ENCODE measurements around the gene MYCN.
"Not testable (repeated sequence)": the region's sequence is repeated elsewhere in the genome, so short reads cannot be mapped to it uniquely, and the experiment has no call there.

The MYCN gene

DNA sequence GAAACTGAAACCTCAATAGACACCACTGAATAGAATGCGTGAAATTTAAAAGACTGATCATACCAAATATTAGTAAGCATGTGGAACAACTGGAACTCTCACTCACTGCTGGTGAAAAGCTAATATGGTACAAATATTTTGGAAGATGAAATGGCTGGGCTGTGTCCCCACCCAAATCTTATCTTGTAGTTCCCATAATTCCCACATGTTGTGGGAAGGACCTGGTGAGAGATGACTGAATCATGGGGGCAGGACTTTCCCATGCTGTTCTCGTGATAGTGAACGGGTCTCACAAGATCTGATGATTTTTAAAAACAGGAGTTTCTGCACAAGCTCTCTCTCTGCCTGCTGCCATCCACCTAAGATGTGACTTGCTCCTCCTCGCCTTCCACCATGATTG lies 32.0 kb upstream of the MYCN start:
- DNase-seq = no peak

DNA sequence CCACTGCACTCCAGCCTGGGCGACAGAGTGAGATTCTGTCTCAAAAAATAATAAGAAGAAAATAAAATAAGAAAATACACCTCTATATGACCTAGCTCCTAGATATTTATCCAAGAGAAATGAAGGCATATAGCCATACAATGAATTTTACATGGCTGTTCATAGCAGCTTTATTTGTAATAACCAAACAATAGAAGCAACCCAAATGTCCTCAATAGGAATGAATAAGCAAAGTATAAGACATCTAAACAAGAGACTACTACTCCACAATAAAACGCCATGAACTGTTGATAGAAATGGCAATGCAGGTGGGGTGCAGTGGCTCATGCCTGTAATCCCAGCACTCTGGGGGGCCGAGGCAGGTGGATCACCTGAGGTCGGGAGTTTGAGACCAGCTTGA lies 31.2 kb upstream of the MYCN start:
- no peak for DNase-seq

- DNase-seq = no peak
These were observed 30.6 kb upstream of the MYCN start for GRCh38 chr2:15909736-15910135.

- not testable (repeated sequence) for DNase-seq
These were observed 29.1 kb upstream of the MYCN start for GRCh38 chr2:15911270-15911669.

GRCh38 chr2:15911686-15912085 lies 28.7 kb upstream of the MYCN start:
- no peak for DNase-seq

DNA sequence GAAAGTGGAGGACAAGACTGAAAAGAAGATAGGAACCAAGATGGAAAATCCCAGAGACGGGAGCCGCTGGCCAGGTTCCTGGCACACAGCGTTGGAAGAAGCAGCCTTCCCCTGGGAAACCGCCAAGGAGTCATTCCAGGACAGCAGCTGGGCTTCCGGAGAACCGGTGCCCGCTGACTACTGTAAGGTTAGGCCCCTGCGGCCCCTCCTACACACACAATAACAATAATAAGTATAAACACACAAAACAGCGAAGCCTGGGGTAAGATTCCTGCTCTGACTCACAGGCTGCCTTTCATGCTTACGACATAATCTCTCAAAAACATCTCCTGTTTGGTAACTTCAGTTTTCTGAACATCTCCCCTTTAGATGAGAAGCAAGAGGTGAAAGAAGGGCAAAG lies 28.1 kb upstream of the MYCN start:
- no peak for DNase-seq

GRCh38 chr2:15913146-15913545 lies 27.2 kb upstream of the MYCN start:
- no peak for DNase-seq

DNA sequence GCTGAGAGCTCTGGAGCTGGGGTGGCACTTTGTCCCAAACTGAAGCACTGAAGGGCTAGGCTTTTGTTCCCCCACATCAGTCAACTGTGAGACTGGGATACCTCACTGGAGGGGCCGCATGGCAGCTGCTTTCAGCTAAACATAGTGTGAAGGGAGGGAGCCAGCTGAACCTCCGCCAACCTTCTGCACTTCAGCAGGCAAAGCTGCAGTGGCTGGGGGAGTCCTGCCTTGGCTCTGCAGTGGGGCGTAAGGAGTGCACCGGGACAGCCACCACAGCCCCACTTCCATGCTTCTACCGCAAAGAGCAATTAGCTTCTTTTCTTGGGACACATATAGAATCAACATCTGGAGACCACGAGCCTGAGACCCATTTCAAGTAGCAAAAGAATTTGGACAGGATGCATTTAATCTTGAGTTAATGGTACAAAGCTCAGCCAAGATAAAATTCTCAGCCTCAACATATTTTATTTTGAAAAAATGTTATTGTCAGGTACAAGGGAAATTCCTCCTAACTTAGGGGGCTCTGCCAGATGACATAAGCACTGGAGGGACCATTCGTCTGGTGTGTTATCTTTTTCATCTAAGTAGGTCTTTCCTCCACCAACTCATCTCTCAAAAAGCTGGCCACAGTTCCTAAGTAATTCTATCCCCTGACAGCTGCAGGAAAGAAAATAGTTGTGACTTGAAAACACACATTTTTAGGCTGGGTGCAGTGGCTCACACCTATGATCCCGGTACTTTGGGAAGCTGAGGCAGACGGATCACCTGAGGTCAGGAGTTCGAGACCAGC lies 25.6 kb upstream of the MYCN start:
- no peak for DNase-seq

GRCh38 chr2:15915546-15915945 lies 24.8 kb upstream of the MYCN start:
- DNase-seq = not testable (repeated sequence)

DNA sequence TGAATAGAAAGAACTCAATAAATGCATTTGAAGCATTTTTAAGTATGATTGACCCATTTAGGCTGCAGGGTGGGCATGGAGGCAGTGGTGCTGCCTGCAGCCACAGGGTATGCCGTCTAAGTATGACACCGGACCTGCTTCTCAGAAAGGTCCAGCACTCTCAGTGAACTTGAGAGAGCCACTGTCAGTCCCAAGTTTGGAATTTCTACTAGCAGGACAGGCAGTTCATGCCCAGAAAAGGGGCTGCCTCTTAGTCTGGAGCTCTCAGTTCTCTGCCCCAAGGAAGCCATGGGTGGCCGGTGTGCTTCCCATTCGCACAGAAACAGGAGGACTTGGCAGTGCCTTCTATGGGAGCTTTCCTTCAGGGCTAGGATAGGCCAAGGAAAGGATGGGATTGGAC lies 24.0 kb upstream of the MYCN start:
- DNase-seq = no peak

- DNase-seq = no peak
These were observed 21.5 kb upstream of the MYCN start for GRCh38 chr2:15918761-15919356.

DNA sequence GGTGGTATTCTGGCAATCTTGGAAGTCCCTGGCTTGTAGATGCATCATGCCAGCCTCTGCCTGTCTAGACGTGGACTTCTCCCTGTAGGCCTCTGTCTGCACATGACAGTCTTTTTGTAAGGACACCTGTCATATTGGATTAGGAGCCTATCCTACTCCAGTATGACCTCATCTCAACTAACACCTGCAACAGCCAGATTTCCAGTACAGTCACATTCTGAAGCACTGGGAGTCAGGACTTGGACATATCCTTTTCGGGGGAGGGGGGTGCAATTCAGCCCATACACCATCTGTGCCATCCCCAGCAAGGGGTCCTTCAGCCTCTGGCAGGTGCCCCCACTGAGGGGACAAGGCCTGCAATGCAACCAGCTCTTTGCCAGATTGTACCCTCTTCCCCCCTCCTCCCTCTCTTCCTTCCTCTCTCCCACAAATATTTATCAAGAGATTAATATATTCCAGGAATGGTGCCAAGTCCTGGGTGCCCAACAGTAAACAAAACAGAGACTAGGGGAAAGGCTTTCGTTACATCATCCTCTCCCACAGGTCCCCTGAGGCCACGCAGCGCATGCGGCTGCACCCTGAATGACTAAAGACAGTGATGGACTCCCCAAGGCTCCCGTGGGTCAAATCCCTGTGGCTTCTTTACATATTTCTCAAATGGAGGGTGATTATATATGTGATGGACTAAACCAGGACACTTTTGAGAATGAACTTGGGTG lies 20.5 kb upstream of the MYCN start:
- no peak for DNase-seq

GRCh38 chr2:15920696-15921095 lies 19.7 kb upstream of the MYCN start:
- no peak for DNase-seq

DNA sequence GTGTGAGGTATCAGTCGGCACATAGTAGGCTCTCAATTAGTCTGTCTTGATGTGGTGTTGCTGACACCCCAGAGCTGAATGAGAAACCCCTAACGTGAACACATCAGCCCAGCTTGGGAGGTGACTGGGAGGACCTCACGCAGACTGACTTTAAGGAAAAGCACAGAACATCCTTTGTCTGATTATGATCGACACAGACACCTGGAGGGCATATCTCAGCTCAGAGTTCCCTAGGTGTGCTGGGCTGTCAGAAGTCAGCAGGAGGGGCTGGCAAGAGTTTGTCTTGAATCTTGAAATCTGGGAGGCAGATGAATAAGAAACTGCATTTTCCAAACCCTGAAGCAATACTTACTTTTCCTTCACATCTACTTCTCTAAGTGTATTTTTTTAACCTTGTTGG lies 16.8 kb upstream of the MYCN start:
- DNase-seq = no peak

DNA sequence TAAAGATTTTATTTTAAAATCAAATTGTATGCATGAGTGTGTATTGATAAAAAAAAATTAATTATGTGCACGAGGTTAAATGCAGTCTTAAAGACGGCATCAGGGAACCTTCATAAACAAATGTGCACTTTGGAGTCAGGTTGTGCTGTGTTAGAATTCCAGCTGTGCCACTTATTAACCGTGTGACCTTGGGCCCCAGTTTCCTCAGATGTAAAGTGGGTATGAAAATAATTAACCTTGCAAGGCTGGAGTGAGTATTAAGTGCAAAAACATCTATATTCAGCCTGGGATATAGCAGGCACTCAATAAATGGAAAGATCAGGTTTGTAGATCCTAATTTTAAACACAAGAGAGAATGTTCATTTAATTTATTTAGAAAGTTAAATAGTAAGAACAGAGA lies 14.5 kb upstream of the MYCN start:
- DNase-seq = no peak

DNA sequence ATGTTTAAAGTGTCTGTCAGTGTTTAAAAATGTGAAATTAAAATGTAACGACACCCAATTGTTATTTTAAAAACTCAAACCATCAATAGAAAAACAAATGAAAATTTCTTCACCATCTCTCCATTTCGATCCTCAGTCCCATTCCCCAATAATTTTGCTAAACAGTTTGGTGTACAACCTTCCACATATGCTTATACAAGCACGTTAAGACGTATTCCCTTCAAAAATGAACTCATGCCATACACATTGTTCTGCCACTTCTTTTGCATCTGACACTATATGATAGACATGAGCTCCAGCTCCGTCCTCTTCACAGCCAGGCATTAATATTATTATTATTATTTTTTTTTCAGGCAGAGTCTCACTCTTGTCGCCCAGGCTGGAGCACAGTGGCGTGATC lies 14.1 kb upstream of the MYCN start:
- DNase-seq = no peak

DNA sequence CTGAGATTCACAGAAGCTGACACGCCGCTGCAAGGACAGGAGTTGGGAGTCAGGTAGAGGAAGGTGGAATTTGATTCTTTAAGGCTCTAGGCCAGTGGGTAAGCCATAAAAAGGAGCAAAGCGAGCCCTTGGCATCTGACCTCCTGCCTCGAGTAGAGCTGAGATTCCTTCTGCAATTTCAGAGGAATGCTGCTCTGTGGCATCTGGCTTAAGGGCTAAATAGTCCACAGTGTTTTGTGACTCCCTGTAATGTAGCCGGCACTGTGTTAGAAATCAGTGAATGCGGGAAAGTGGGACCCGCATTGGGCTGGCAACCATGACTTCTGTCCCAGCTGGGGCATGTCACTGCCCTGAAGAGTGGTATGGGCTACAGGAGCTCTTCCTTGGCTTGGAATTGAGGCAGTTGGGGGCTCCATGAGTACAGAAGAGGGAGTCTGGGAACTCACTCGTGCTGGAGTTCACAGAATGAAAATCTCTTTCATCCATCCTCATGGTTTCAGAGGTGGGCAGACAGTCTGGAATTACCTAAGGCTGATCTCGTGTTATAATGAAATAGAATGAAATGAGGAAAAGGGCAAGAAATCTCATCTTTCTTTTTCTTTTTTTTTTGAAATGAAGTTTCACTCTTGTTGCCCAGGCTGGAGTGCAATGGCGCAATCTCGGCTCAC lies 12.7 kb upstream of the MYCN start:
- no peak for DNase-seq

DNA sequence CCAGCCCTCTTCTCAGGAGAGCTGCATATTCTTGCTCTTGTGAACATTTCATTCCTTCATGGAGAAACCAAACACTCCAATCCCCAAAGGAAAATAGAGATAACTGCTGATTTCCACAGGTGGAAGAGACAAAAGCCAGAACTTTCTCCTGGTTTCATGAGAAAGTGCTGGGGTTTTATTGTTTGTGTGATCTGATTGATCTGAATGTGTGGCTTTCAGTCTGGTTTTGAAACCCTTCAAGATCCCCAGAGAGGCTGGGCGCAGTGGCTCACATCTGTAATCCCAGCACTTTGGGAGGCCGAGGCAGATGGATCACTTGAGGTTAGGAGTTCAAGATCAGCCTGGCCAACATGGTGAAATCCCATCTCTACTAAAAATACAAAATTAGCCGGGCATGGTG lies 11.3 kb upstream of the MYCN start:
- not testable (repeated sequence) for DNase-seq

GRCh38 chr2:15929861-15930260 lies 10.5 kb upstream of the MYCN start:
- DNase-seq = no peak

DNA sequence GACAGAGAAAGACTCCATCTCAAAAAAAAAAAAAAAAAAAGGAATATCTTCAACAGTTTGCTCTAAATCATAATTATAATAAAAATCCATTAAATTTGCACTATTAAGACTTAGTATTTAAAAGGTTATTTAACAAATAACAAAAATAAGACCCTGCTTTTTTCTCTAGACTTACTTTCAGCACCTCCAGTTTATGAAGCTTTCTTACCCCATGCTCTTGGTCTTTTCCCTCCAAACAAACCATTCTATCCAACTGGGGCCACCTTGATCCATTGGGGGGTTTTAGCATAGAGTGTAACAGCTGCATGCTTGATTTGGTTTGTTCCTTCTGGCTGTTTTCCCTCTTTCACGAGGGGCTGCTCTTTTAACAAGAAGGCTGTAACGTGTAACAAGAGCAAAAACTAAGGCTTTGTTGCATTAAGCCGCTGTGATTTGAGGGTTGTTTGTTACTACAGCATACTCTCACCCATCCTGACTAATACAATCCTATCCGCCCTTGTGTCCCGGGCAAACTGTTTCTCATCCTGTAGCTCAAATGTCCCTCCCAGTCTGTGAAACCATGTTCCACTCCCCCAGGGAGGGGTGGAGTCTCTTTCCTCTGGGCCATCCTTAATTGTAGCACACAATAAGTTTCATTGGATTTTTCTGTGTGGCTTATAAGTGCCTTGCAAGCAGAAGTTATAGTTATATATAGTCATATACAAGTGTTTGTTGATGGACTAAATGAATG lies 9.6 kb upstream of the MYCN start:
- DNase-seq = no peak

- DNase-seq = no peak
These were observed 8.9 kb upstream of the MYCN start for GRCh38 chr2:15931319-15931890.

DNA sequence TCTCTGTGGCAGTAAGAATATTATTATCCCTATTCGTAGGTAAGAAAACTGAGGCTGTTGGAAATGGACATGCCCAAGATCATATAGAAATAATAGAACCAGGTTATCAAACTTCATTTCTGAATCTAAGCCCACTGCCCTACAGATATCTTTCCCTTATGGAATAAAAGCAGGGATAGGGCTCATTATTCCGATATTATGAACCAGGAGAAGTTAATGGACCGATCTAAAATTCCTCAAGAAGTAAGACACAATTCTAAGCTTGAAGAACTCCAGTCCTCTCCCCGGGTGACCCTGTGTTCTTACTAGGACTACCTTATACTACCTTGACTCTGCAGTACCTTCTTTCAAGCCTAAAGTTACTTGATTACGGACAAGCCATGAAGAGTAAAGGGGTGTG lies 8.4 kb upstream of the MYCN start:
- no peak for DNase-seq

Data from NCI-H748 treated with DMSO at 0.1 percent for 48 hours (cell line).